ENCODE results near the gene SLC25A33. TPM values are rescaled to one million over a fixed set of nuclear protein-coding genes. Genes with fewer than 3 reads are reported as not detected.
"Not testable (repeated sequence)": the region's sequence is repeated elsewhere in the genome, so short reads cannot be mapped to it uniquely, and the experiment has no call there.

SLC25A33 gene
- total RNA-seq, 2 donors from 2014 or later = 10.9 to 16.4 TPM

GRCh38 chr1:9569267-9569666 is 30.0 kb downstream of the SLC25A33 start:
- TF ChIP-seq, protein P1, sequence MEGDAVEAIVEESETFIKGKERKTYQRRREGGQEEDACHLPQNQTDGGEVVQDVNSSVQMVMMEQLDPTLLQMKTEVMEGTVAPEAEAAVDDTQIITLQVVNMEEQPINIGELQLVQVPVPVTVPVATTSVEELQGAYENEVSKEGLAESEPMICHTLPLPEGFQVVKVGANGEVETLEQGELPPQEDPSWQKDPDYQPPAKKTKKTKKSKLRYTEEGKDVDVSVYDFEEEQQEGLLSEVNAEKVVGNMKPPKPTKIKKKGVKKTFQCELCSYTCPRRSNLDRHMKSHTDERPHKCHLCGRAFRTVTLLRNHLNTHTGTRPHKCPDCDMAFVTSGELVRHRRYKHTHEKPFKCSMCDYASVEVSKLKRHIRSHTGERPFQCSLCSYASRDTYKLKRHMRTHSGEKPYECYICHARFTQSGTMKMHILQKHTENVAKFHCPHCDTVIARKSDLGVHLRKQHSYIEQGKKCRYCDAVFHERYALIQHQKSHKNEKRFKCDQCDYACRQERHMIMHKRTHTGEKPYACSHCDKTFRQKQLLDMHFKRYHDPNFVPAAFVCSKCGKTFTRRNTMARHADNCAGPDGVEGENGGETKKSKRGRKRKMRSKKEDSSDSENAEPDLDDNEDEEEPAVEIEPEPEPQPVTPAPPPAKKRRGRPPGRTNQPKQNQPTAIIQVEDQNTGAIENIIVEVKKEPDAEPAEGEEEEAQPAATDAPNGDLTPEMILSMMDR (IDR thresholded peaks at IDR 0.05) = no peak
- no peak overlapping the region for H3K4me3 ChIP-seq

GRCh38 chr1:9570886-9571529 is 31.7 kb downstream of the SLC25A33 start:
- not testable (repeated sequence) for H3K27me3 ChIP-seq; H3K36me3 ChIP-seq; H3K27ac ChIP-seq; H3K9me3 ChIP-seq; H3K4me3 ChIP-seq; DNase-seq (ENCODE audit: low spot score)
- peaks cover 0 to 11% of the 10 kb centered on the region in 2 donors for H3K4me1 ChIP-seq

More at GRCh38 chr1:9569267-9569666, 30.0 kb downstream of the SLC25A33 start:
- Histone ChIP-seq H3K27ac (no peak overlapping the region), H3K9me3 (no peaks in the 10 kb centered on the region), H3K4me1 (peaks cover 0 to 14% of the 10 kb centered on the region in 2 donors), H3K36me3 (peaks cover 4% of the 10 kb centered on the region), H3K27me3 (no peaks in the 10 kb centered on the region)
- DNase-seq (ENCODE audit: low spot score) = no peak

GRCh38 chr1:9573723-9574122 is 34.5 kb downstream of the SLC25A33 start:
- H3K9me3 ChIP-seq = no peaks in the 10 kb centered on the region
- H3K4me1 ChIP-seq = peaks cover 0 to 11% of the 10 kb centered on the region in 2 donors
- H3K4me3 ChIP-seq = no peak overlapping the region
- no peaks in the 10 kb centered on the region for H3K27me3 ChIP-seq
- DNase-seq (ENCODE audit: low spot score) = no peak
- TF ChIP-seq, protein P1 (IDR thresholded peaks at IDR 0.05) = peak in 1 of 2 donors; percentile 52
- peaks cover 18% of the 10 kb centered on the region for H3K36me3 ChIP-seq
- no peak overlapping the region for H3K27ac ChIP-seq

GRCh38 chr1:9575486-9575885 is 36.2 kb downstream of the SLC25A33 start:
- Histone ChIP-seq H3K27me3 (no peaks in the 10 kb centered on the region), H3K27ac (no peak overlapping the region), H3K36me3 (peaks cover 34% of the 10 kb centered on the region), H3K4me1 (peaks cover 0 to 11% of the 10 kb centered on the region in 2 donors), H3K9me3 (no peaks in the 10 kb centered on the region), H3K4me3 (no peak overlapping the region)
- TF ChIP-seq, protein P1 (IDR thresholded peaks at IDR 0.05) = no peak
- DNase-seq (ENCODE audit: low spot score) = no peak

- Histone ChIP-seq H3K9me3 (no peaks in the 10 kb centered on the region), H3K27ac (no peak overlapping the region), H3K27me3 (no peaks in the 10 kb centered on the region), H3K4me3 (no peak overlapping the region), H3K36me3 (peaks cover 35% of the 10 kb centered on the region), H3K4me1 (peaks cover 0 to 11% of the 10 kb centered on the region in 2 donors)
- no peak for DNase-seq (ENCODE audit: low spot score)
- TF ChIP-seq, protein P1 (IDR thresholded peaks at IDR 0.05) = no peak
These were observed 37.6 kb downstream of the SLC25A33 start for GRCh38 chr1:9576903-9577302.

GRCh38 chr1:9577423-9577822 is 38.2 kb downstream of the SLC25A33 start:
- DNase-seq (ENCODE audit: low spot score) = no peak
- no peak overlapping the region for H3K4me3 ChIP-seq
- H3K36me3 ChIP-seq = peaks cover 40% of the 10 kb centered on the region
- H3K4me1 ChIP-seq = peaks cover 0 to 10% of the 10 kb centered on the region in 2 donors
- no peaks in the 10 kb centered on the region for H3K27me3 ChIP-seq
- TF ChIP-seq, protein P1 (IDR thresholded peaks at IDR 0.05) = no peak
- no peak overlapping the region for H3K27ac ChIP-seq
- H3K9me3 ChIP-seq = no peaks in the 10 kb centered on the region

All from right atrium auricular region (tissue), 2 donors.